ENCODE data around the gene ADAMTS16.

Gene ADAMTS16

DNA sequence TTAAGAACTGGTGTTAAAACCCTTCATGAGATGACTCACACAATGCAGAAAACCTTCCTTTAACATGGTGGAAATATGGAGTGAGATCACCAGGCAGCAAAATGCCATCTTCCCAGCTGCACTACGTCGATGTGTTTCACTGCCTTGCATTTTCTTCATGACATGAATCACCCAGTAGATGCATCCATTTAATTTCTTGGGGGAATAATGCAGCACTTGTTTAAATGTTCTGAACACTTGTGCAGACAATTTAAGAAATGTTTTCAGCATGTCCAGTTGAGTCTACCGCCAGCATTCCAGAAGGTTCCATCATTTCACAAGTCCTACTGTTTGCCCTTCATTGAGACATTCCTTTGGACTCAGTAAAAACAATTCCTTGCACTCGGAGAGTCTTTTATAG is 81.6 kb downstream of the ADAMTS16 start:
- FAIRE-seq = no peak
- no peak for DNase-seq (ENCODE audit: low spot score)

DNA sequence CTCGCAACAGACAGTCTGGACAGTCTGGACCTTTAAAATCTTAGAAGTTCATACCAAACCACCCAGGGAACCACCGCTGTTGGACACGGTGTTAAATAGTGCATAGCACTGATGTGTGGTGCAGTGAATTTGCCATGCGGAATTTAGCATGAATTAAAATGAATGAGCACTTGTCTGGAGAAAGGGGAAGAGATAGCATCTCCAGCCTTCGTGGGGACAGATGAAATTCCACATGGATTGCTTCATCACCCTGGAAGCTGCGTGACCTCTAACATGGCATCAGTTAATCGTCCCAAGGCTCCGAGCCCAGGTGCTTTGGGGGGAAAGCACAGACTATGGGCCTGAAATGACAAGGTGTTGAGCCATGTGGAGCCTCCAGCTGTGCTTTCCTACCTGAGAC is 91.4 kb downstream of the ADAMTS16 start:
- DNase-seq (ENCODE audit: low spot score) = no peak
- no peak for FAIRE-seq

DNA sequence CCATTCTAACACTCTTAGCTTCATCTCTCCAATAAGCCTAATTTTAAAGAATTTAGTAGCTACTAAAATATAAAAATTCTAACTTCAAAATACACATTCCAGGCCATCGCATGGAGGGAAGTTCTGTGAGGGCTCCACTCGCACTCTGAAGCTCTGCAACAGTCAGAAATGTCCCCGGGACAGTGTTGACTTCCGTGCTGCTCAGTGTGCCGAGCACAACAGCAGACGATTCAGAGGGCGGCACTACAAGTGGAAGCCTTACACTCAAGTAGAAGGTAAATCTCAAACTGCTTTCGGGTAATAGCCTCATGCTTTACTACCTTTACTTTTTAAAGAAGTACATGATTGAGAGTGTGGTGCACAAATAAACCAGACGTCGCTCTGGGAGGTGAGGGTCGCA is 94.8 kb downstream of the ADAMTS16 start:
- DNase-seq (ENCODE audit: low spot score) (no peak), FAIRE-seq (no peak)

DNA sequence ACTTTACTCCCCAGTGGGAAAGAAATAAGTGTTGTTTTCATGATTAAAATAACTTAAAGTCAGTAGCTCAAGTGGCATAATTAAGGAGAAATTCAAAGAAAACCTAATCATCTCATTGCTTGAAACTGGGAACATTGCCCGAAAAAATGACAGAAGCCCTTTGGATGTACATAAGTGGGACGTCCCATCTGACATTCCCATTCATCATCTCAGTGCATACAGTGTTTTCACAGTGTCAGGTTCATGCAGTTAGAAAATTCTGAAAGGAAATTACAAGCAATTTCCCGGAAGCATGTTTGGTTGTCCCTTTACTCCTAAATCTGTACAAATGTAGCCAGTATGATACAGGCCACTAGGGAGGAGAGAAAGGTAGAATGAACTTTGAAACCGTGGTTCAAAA is 95.6 kb downstream of the ADAMTS16 start:
- FAIRE-seq (no peak), DNase-seq (ENCODE audit: low spot score) (no peak)

DNA sequence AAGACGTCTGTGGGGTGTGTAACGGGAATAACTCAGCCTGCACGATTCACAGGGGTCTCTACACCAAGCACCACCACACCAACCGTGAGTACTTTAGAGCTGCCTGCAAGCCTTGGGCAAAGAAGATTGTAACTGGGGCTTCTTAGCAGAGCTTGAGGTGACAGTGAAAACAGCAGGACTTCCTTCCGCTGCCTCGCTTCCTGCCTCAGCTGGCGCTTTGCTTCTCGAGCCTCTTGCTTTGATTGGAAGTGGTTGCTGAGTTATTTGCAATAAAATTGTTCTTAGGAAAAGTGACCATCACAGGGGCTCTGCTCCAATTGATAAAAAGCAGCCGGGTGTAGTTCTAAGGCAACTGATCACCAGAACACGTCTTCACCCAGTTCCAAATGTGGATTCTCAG is 99.1 kb downstream of the ADAMTS16 start:
- no peak for FAIRE-seq
- no peak for DNase-seq (ENCODE audit: low spot score)

DNA sequence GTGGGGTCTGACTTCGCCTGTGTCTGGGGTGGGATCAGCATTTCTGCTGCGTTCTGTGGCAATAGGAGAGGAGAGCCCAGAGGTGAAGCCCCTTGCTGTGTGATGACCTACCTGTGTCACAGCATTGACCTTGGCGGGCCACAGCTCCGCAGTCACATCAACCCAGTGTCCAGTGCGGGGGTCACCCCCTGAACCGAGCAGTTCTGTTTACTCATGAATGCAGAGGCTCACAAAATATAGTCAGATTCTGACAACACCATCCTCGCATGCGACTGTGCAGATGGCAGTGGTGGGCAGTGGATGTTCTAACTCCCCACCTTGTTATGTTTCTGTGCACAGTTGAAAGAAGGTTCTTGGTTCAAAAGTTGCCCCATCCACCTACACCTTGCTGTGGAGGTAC is 100.1 kb downstream of the ADAMTS16 start:
- FAIRE-seq = no peak

DNA sequence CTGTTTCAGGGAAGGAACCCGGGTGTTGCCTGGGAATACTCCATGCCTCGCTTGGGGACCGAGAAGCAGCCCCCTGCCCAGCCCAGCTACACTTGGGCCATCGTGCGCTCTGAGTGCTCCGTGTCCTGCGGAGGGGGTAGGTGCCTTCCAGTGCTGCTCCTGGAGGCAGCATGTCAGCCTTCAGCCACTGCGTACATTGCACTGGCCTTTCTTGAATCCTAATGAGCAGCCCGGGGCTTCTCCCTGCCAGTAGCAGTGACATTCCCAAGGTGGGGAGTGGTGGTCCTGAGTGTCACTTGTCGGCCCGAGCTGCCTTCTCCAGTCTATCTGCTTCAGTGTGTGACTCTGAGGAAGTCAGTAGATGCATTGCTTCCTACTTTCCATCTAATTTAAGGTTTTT is 101.9 kb downstream of the ADAMTS16 start:
- FAIRE-seq (no peak), DNase-seq (ENCODE audit: low spot score) (no peak)

More for the DNA sequence above, 100.1 kb downstream of the ADAMTS16 start:
- DNase-seq (ENCODE audit: low spot score) = no peak

DNA sequence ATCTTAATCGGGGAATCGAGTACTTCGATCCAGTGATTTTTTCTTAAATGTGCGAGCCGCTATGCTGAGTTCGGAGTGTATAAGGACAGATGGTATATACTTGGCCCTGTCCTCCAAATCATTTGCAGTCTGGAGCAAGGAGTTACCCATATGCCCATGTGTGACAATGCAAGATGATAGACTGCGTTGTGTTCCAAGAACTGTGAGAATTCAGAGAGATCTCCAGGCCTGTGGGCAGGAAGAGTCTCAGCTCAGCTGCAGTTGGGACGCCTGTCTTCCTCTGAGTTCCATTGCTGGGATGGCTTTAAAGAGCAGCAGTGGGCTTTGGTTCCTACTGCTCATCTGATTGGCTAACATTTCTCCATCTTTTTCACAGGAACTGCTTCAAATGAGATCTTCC is 106.6 kb downstream of the ADAMTS16 start:
- DNase-seq (ENCODE audit: low spot score) (no peak), FAIRE-seq (no peak)

DNA sequence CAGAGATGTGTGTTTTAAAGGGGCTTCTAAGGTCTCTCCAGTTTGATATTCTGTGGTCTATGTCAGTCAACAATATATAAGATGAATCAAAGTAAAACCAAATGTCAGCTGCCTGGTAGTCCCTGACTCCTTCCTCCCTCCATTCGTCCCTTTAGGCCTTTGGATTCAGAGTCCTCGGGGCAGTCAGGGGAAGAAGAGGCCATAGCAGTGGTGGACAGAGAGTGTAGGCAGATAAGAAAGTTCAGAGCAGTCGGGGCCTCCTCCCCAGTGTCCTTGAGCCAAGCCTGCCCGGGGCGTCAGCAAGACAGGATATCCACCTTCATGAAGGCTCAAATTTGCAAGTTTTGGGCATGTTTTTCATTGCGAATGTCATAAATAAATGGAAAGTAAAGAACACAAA is 110.6 kb downstream of the ADAMTS16 start:
- DNase-seq (ENCODE audit: low spot score) (no peak), FAIRE-seq (no peak)

DNA sequence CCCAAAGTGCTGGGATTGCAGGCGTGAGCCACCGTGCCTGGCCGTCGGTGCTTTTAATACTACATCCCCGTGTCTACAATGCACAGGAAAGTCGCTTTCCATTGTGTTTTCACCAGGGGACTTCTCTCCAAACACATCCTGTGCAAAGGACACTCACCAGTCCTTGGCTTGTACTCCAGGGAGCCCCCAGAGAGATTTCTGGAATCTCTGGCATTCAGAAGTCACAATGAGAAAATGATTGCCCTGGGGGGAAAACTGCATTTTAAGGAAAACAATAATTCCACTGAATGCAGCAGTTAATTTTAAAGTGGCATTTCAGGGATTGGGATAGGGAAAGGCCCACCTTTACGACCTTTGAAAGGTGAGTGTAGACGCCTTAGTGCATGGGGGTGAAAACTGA is 112.0 kb downstream of the ADAMTS16 start:
- no peak for DNase-seq (ENCODE audit: low spot score)
- FAIRE-seq = no peak

DNA sequence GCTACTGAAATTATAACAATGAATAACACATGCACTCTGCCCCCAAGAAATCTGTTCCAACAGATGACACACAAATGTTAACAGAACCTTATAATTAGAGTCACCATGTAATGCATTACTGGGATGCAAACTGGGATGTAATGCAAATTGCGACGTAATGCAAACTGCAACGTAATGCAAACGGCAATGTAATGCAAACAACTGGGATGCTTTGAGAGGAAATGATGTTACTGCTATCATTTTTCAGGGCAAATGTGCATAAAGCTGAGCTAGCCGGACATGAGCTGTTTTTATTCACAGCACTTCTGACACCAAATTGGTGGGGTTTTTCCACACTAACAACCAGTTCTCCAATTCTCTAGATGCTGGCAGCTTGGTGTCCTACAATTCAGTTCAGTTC is 117.2 kb downstream of the ADAMTS16 start:
- DNase-seq (ENCODE audit: low spot score) = no peak
- FAIRE-seq = no peak

DNA sequence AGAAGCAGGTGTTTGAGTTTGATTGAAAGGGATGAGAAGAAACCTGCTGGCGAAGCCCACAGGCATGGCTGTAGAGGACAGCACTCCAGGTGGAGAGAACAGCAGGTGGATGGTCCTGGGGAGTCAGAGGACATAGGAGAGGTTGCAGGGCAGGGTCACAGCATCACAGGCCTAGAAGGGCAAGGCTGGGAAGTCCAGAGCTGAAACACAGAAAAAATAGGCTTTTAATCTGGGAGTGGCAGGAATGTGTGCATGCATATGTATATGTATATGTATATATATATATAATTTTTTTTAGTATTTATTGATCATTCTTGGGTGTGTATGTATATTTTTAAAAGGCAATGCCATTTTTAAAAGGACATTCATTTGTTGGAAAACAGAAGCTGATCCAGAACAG is 118.4 kb downstream of the ADAMTS16 start:
- DNase-seq (ENCODE audit: low spot score) (no peak), FAIRE-seq (no peak)

DNA sequence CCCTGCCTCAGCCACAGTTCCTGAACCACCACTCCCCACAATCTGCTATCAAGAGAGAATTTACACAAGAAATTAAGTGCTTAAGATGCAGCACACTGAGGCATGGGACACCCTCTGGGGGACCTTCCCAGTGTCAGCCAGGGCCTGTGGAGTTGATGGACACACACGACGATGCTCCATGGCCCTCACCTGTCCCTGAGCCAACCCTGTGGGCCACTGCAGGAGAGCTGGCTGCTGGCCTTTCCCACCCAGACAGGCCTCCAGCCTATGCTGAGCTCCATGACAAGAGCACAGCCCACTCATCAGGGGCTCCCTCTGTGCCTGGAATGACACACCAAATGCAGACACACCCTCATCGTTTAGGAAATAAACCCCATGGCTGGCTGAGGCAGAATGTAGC is 124.6 kb downstream of the ADAMTS16 start:
- FAIRE-seq = no peak
- no peak for DNase-seq (ENCODE audit: low spot score)

DNA sequence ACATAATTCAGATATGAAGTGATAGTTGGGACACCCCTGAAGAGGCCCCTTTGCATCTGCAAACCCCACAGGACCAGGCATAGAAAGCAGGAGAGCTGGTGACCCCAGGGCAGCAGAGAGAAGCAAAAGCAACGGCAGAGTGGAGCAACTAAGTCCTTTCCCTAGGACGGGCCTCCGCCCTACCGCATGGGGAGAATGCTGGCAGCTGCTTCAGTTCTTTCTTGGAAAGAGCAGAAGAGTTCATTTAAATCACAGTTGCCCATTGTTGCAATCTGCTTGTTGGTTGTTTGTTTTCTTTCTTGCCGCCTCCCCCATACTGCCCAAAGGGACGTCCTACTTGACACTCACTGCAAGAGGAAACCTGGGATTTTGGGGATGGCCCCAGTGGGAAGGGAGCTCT is 126.2 kb downstream of the ADAMTS16 start:
- no peak for DNase-seq (ENCODE audit: low spot score)
- no peak for FAIRE-seq

DNA sequence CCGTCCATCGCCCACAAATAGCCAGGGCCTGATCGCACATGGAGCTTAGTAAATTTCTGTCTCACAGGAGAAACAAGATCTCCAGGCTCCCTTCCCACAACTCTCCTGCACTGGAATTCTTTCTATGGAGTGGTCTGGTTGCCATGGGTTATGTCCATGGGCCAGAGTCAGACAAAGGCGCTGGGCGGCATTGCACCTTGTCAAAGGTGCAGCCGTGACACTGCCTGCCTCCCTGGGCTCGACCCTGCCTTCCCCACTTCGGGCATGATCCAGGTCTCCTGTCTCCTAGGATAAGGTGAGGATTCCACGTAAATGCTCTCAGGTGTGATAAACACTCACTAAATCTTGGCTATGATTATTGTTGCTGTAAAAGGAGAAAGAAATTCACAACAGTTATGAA is 130.0 kb downstream of the ADAMTS16 start:
- no peak for FAIRE-seq
- DNase-seq (ENCODE audit: low spot score) = no peak

DNA sequence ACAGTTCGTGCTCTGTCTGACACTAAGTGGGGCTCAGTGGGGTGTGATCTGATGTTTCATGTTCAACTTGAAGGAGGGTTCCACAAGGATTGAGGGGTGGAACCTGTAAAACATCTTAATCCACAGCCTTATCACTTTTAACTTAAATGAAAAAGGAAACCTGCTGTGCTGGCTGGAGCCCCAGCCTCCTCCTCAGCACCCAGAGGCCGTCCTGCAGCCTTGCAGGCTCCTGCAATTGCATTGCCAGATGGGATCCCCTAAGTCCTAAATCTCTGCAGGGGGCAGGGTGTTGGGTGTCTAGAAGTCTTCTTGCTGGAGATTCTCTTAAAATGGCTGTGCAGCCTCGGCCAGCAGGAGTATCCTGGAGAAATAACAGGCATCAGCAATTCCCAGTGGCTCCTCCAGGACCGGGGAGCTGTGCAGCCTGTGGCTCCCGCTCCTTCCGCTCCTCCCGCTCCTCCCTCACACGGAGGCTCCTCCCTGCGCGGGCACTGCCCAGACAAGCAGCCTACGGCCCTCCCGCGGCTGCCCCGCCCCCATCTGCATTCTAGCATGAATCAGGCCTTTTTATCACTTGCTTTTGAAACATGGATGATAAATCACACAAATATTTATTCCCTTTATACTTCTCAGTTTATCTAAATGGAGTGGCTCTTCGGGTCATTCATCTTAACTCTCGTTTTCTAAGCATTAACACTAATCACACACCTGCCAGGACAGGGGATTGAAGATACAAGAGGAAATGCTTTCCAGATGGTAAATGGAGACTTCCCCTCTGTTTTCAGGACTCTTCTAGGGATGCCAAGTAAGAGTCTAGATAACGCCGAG is 131.0 kb downstream of the ADAMTS16 start:
- peak; percentile 91 for FAIRE-seq
- DNase-seq (ENCODE audit: low spot score) = peak; percentile 92

DNA sequence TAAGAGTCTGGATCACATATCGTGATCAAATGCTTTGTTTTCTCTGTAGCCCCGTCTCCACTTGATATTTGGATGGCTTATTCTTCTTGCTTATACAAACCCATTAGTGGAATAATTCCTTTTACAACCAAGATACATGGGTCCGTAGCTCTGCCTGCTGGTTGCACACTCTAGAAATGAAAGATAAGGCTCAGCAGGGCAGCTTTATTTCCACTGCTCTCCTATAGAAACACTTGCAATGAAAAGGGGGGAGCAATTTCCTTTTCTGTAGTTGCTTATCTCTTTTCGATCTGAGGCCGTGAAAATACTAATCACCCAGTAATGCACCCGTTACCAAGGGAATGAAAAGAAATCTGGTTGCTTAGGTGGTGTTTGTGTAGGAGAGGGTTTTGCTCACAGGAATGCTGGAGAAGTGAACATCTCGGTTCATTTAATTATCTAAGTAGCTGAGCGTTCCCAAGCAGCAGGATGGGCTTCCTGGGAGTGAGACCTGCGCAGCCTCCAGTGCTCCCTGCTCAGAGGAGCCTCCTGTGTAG is 131.7 kb downstream of the ADAMTS16 start:
- FAIRE-seq = no peak

DNA sequence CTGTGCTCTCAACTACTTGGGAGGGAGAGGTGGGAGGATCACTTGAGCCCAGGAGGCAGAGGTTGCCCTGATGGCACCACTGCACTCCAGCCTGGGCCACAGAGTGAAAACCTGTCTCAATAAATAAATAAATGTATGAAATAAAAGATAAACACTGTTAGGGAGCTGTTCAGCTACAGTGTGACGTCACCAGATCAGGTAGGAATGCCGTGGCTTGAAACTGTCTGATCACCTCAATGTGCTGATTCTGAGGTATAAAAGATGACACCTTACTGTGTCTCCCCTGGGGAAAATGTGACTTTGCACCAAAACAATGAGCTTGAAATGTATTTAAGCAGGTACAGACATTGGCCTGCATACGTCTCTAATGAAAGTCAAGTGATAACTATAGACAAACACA is 133.3 kb downstream of the ADAMTS16 start:
- DNase-seq (ENCODE audit: low spot score) (no peak), FAIRE-seq (no peak)

More for the DNA sequence above, 131.7 kb downstream of the ADAMTS16 start:
- peak; percentile 49 for DNase-seq (ENCODE audit: low spot score)

DNA sequence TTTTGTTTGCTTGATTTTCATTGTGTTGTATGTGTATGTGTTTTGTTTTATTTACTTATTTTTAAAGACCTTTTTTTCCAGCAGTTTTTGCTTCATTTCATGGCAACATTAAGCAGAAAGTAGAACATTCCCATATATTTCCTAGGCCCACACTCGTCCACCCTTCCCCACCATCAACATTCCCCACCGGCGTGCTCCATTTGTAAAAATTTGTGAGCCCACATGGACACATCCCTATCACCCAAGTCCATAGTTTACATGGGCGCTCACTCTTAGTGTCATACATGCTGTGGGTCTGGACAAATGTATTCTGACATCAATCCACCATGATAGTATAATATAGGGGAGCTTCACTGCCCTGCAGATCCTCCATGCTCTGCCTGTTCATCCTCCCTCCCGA is 133.8 kb downstream of the ADAMTS16 start:
- FAIRE-seq = no peak
- no peak for DNase-seq (ENCODE audit: low spot score)

DNA sequence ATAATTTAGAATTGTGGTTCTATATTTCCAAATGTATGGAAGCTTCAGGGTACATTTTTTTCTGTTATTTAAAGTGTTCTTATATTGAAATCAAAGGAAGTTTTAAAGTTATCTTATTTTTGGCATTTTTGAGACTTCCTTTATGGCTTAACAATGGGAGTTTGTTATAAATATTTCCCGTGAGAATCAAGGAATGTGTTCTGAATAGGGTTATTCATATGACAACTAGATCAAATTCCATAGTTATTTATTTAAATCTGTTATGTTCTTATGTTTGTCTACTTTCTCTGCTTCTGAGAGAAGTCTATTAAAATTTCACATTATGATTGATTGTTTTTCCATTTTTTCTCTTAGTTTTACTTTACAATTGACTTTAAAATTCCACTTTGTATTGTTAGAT is 135.1 kb downstream of the ADAMTS16 start:
- DNase-seq (ENCODE audit: low spot score) = no peak
- FAIRE-seq = peak; percentile 67

DNA sequence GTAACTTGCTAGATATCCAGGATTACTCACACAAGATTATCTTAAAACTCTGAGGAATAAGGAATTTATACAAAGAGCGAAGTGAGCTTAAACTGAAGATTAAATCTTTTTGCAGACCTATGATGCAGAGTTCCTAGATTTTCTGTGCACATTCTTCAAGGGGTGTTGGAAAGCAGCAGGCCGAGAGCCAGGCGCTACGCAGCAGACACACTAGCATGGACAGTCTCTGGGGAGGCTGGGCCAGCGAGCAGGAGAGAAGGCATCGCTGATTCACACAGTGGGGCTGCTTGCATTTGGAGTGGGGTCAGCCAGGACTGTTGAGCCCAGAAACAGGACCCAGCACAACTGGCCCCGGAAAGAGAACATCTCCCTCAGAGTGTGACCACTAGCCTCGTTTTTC is 136.3 kb downstream of the ADAMTS16 start:
- DNase-seq (ENCODE audit: low spot score) (no peak), FAIRE-seq (no peak)

DNA sequence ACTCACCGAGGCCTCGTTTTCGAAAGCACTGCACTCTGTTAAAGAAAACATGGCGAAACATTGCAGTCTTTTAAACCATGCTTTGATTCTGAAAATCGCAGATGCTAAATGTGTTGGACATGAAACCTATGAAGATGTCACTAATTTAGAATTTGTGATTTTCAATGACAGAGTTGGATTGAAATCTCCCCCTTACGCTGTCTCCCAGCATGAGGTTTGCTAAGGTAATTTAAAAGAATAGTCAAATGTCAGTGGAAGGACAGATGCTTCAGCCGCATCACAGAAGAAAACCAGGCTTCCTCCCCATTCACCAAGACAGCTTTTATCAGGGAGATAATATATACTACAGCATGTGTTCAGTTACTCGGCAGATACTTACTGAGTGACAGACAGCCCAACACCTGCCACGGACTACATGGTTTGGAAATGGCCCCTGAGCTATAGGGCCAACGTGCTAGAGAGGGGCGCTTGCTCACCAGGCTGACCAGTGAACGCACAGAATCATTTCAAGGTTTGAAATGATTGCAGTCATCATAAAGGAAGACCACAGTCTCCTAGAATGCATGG is 136.9 kb downstream of the ADAMTS16 start:
- FAIRE-seq (no peak), DNase-seq (ENCODE audit: low spot score) (no peak)

DNA sequence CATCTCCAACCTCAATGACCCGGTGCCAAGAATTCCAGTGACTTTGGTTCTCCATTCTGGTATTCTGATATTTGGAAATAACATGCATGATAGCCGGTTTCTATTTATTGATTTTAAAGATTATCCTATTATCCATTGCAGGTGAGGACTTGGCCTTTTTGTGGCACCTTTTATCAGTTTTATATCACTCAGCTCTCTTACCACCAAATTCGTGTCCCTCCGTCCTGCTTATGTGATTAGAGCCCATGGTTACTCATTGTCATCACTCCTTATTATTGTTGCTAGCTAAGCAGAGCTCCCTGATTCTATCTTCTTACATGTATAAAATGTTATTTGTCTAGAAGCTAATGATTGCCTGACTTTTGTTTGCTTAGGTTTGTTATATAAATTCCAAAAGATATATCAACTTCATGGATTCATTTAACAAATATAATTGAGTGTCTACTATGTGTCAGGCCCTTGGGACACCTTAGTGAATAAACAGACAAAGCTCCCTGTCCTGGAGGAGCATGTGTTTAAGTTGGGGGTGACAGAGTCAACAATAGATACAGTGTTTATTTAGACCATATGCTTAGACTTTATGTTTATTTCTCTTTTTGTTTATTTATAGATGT is 138.2 kb downstream of the ADAMTS16 start:
- FAIRE-seq (no peak), DNase-seq (ENCODE audit: low spot score) (peak; percentile 41)

Measured in RCC 7860 (cell line).